PC-9 (cell line): ENCODE data around the gene MRGPRX2. TPM values are rescaled to one million over a fixed set of nuclear protein-coding genes. Genes with fewer than 3 reads are reported as not detected.

Source experiments
- BruUV-seq: library from RNA; stranded (reverse); fragments of 400-500 nt; replicated peaks from 2 replicates; lab custom pipeline; 2021; lab: Mats Ljungman, UMichigan
- CTCF ChIA-PET: fragments of 300-600 bp; sonication (Branson Sonifier 250); formaldehyde crosslinking; loops from one replicate; lab custom pipeline; 2022; ENCODE audit warnings: antibody characterized with exemption; lab: Charles Lee
- POLR2A ChIA-PET: fragments of 300-600 bp; sonication (Branson Sonifier 250); formaldehyde crosslinking; loops from one replicate; lab custom pipeline; 2022; ENCODE audit warnings: antibody characterized with exemption; ENCODE audit not compliant: unreplicated experiment; lab: Charles Lee
- DNase-seq, 2 experiments: peaks; one replicate each; pipeline versions ENCODE4 v3.0.0 to v3.0.0-alpha.2; 2015 to 2022; ENCODE audit warnings: mixed read lengths in 1 of 2
- H2AFZ ChIP-seq: fragments of 200-600 bp; sonication (generic); 2 replicates; pipeline ENCODE4 v1.8.1; 2017; ENCODE audit warnings: antibody characterized with exemption
- H3F3A ChIP-seq: fragments of 200-600 bp; sonication (generic); 2 replicates; pipeline ENCODE4 v1.8.1; 2017; ENCODE audit warnings: antibody characterized with exemption, mild to moderate bottlenecking, low read depth; ENCODE audit not compliant: insufficient read depth
- H3K27ac ChIP-seq: fragments of 200-600 bp; sonication (generic); 2 replicates; pipeline ENCODE4 v1.6.1; 2016; ENCODE audit warnings: mixed run types
- H3K27me3 ChIP-seq: fragments of 200-600 bp; sonication (generic); 2 replicates; pipeline ENCODE4 v1.6.1; 2016; ENCODE audit warnings: low read depth, mixed run types; ENCODE audit not compliant: insufficient read depth
- H3K36me3 ChIP-seq: fragments of 200-600 bp; sonication (generic); 2 replicates; pipeline ENCODE4 v1.6.1; 2016; ENCODE audit warnings: low read depth, mixed run types
- H3K4me1 ChIP-seq: fragments of 200-600 bp; sonication (generic); replicated peaks from 2 replicates; pipeline ENCODE4 v1.6.1; 2016; ENCODE audit warnings: mixed run types; ENCODE audit not compliant: insufficient read depth
- H3K4me2 ChIP-seq: fragments of 200-600 bp; sonication (generic); 2 replicates; pipeline ENCODE4 v1.6.1; 2017; ENCODE audit warnings: mixed run types
- H3K4me3 ChIP-seq: fragments of 200-600 bp; sonication (generic); 2 replicates; pipeline ENCODE4 v1.6.1; 2016; ENCODE audit warnings: mixed run types
- H3K79me2 ChIP-seq: fragments of 200-600 bp; sonication (generic); 2 replicates; pipeline ENCODE4 v1.6.1; 2017; ENCODE audit warnings: low read depth, mixed run types
- H3K9me2 ChIP-seq: fragments of 200-600 bp; sonication (generic); 2 replicates; pipeline ENCODE4 v1.8.1; 2017; ENCODE audit warnings: mild to moderate bottlenecking; ENCODE audit not compliant: insufficient read depth
- H3K9me3 ChIP-seq: fragments of 200-600 bp; sonication (generic); 2 replicates; pipeline ENCODE4 v1.8.1; 2016; ENCODE audit warnings: low read depth; ENCODE audit not compliant: insufficient read depth
- H4K20me1 ChIP-seq: fragments of 200-600 bp; sonication (generic); 2 replicates; pipeline ENCODE4 v1.8.1; 2017; ENCODE audit not compliant: insufficient read depth
- CTCF ChIP-seq: fragments of 200-600 bp; sonication (generic); conservative IDR thresholded peaks from 2 replicates; pipeline ENCODE4 v1.6.1; 2017; ENCODE audit warnings: mixed run types, antibody characterized with exemption, mild to moderate bottlenecking, moderate library complexity
- EZH2 ChIP-seq: fragments of 200-600 bp; sonication (generic); IDR thresholded peaks from 2 replicates; pipeline ENCODE4 v1.8.0; 2017; ENCODE audit warnings: antibody characterized with exemption, low read depth
- intact Hi-C: fragments of 100-400 bp; cut with micrococcal nuclease; formaldehyde crosslinking; loops from one replicate; pipeline ENCODE4 v1.10.0; 2022; ENCODE audit not compliant: unreplicated experiment
- total RNA-seq: library from RNA; stranded (reverse); gene quantifications from 2 replicates; pipeline ENCODE4 v1.2.3, GENCODE V29; 2021

MRGPRX2 gene
- total RNA-seq, 1 experiment from 2014 or later, result not detected

DNA sequence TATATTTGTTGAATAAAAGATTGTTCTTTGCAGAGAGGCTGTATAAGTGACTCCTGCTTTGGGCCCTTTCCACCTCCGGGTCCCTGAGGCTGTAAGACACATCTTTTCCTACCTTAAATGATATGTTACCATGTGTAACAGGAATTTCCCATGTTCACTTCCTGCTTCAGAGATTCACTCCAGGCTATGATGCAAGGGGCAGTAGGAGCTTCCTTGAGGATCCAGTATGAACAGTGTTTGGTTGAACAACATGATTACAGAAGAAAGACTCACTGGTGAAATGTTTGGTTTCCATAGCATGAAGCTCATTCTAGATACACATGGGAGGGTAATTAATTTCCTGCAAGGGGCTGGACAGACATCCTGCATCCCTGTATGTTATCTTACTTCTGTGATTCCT is 30.8 kb upstream of the MRGPRX2 start:
- no peak overlapping the region for H2AFZ ChIP-seq
- H3K27me3 ChIP-seq, result no peaks in the 10 kb centered on the region
- H3K36me3 ChIP-seq, result no peaks in the 10 kb centered on the region
- peaks cover 81% of the 10 kb centered on the region for H3K4me1 ChIP-seq
- no peaks in the 10 kb centered on the region for H3K79me2 ChIP-seq
- H4K20me1 ChIP-seq, result no peaks in the 10 kb centered on the region
- BruUV-seq, result no TSS peak
- intact Hi-C loops, result no loop called here
- H3F3A ChIP-seq, result peaks cover 46% of the 10 kb centered on the region
- peak in 1 of 2 experiments; percentile 85 for DNase-seq
- H3K9me3 ChIP-seq, result 0 out of 2 replicates have a peak, but pooled peaks cover 7% of the 10 kb centered on the region
- H3K4me3 ChIP-seq, result no peak overlapping the region
- H3K27ac ChIP-seq, result peak overlapping the region; percentile 52
- no peak for TF ChIP-seq EZH2
- TF ChIP-seq CTCF, result no peak
- H3K9me2 ChIP-seq, result no peaks in the 10 kb centered on the region
- ChIA-PET CTCF (no interaction called here), POLR2A (no interaction called here)
- H3K4me2 ChIP-seq, result no peak overlapping the region

DNA sequence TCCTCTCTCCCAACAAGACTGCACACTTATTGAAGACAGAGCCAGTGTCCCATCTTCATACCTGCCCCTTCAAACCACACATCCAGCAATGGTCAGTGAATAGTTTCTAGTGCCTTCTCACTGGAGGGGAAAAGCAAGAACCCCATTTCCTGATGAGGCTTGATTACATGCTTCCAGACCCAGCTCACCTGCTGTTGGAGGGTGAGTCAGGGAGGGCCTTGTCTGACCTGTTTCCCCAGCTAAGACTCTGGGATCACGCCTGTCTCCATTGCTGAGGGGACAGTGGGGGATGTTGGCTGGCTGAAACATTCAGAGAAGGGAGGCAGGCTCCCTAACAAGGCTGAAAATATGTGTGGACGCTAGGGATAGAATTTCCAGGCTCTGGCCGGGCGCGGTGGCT is 28.9 kb upstream of the MRGPRX2 start:
- no TSS peak for BruUV-seq
- POLR2A ChIA-PET, result interaction anchor here (0.5 kb wide), 1 partner anchor 10 kb away, joined by 6 read pairs; no protein-coding TSS in a partner anchor
- H2AFZ ChIP-seq, result no peak overlapping the region
- TF ChIP-seq CTCF (no peak), EZH2 (no peak)
- H3K27ac ChIP-seq, result peak overlapping the region; percentile 95
- H3K4me2 ChIP-seq, result peak overlapping the region; percentile 44
- peaks cover 75% of the 10 kb centered on the region for H3K4me1 ChIP-seq
- CTCF ChIA-PET, result no interaction called here
- H3K27me3 ChIP-seq, result no peaks in the 10 kb centered on the region
- H3K79me2 ChIP-seq, result no peaks in the 10 kb centered on the region
- no peaks in the 10 kb centered on the region for H4K20me1 ChIP-seq
- H3K9me2 ChIP-seq, result no peaks in the 10 kb centered on the region
- no peaks in the 10 kb centered on the region for H3K36me3 ChIP-seq
- intact Hi-C loops, result loop anchor here (1.0 to 2.0 kb wide), 2 partner anchors 10 to 13 kb away; no protein-coding TSS in a partner anchor
- DNase-seq, result peak; percentile 85 to 95
- no peak overlapping the region for H3K4me3 ChIP-seq
- 0 out of 2 replicates have a peak, but pooled peaks cover 7% of the 10 kb centered on the region for H3K9me3 ChIP-seq
- peaks cover 40% of the 10 kb centered on the region for H3F3A ChIP-seq

DNA sequence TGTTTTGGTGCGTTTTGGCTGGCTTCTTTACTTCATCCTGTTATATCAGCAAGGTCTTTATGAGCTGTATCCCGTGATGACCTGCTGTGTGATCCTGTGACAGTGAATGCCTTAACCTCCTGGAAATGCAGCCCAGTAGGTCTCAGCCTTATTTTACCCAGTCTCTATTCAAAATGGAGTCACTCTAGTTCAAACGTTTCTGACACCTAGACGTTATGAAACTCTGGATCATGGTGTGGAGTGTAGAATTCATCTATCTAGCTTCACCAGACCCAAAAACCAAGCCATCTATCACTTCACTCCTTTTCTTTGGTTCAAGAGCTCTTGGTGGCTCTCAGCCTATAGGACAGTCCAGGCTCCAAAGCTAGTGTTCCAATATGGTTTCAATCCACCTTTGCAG is 28.3 kb upstream of the MRGPRX2 start:
- Histone ChIP-seq H3K36me3 (no peaks in the 10 kb centered on the region), H3K4me2 (peak overlapping the region; percentile 44), H3K4me3 (no peak overlapping the region), H3K79me2 (no peaks in the 10 kb centered on the region), H3K9me2 (no peaks in the 10 kb centered on the region), H3K4me1 (peaks cover 69% of the 10 kb centered on the region), H3K27ac (peak overlapping the region; percentile 95), H3F3A (peaks cover 35% of the 10 kb centered on the region), H3K9me3 (0 out of 2 replicates have a peak, but pooled peaks cover 7% of the 10 kb centered on the region), H4K20me1 (no peaks in the 10 kb centered on the region), H2AFZ (no peak overlapping the region), H3K27me3 (no peaks in the 10 kb centered on the region)
- BruUV-seq, result no TSS peak
- no peak for TF ChIP-seq CTCF
- no peak for TF ChIP-seq EZH2
- ChIA-PET CTCF (interaction anchor here (0.6 to 1.4 kb wide), 2 partner anchors 18 to 1093 kb away, joined by 3 to 5 read pairs; no protein-coding TSS in a partner anchor), POLR2A (interaction anchor here (0.5 kb wide), 1 partner anchor 9 kb away, joined by 6 read pairs; no protein-coding TSS in a partner anchor)
- intact Hi-C loops, result loop anchor here (1.0 to 2.0 kb wide), 2 partner anchors 9 to 14 kb away; no protein-coding TSS in a partner anchor
- DNase-seq, result no peak
